Upper lobe of left lung (tissue), 6 donors: ENCODE results near the gene VAT1. TPM values are rescaled to one million over a fixed set of nuclear protein-coding genes. Genes with fewer than 3 reads are reported as not detected.

Experiments used
- ATAC-seq, 2 donors: fragments of 200-7000 bp; cut with Tn5 transposase; one replicate each; pipeline ENCODE4 v1.9.1; 2022; ENCODE audit warnings: mild to moderate bottlenecking in 2 of 2, moderate library complexity in 2 of 2; ENCODE audit not compliant: low FRiP score in 2 of 2
- DNase-seq, 2 donors: peaks; one replicate each; pipeline ENCODE4 v3.0.0-alpha.2; 2019 to 2020
- H3K27ac ChIP-seq, 4 donors: fragments of 200-600 bp; sonication (generic); one replicate each; pipeline ENCODE4 v1.5.1; 2016 to 2019
- H3K27me3 ChIP-seq, 4 donors: fragments of 200-600 bp; sonication (generic); one replicate each; pipeline ENCODE4 v1.5.1; 2017 to 2019
- H3K36me3 ChIP-seq, 4 donors: fragments of 200-600 bp; sonication (generic); one replicate each; pipeline ENCODE4 v1.5.1; 2016 to 2019
- H3K4me1 ChIP-seq, 4 donors: fragments of 200-600 bp; sonication (generic); one replicate each; pipeline ENCODE4 v1.5.1; 2018 to 2019
- H3K4me3 ChIP-seq, 4 donors: fragments of 200-600 bp; sonication (generic); one replicate each; pipeline ENCODE4 v1.5.1; 2017 to 2019; ENCODE audit warnings: mild to moderate bottlenecking in 2 of 4, moderate library complexity in 1 of 4
- H3K9me3 ChIP-seq, 4 donors: fragments of 200-600 bp; sonication (generic); one replicate each; pipeline ENCODE4 v1.5.1; 2018 to 2019
- EP300 ChIP-seq, 4 donors: sonication (generic); formaldehyde crosslinking; IDR thresholded peaks; one replicate each; pipeline ENCODE4 v1.5.1; 2017; ENCODE audit warnings: antibody characterized with exemption in 4 of 4, control low read depth in 2 of 4
- POLR2A ChIP-seq, 4 donors: fragments of 450-650 bp; IDR thresholded peaks; one replicate each; pipeline ENCODE4 v1.5.1; 2016 to 2017; ENCODE audit warnings: antibody characterized with exemption in 4 of 4, mild to moderate bottlenecking in 2 of 4
- POLR2AphosphoS5 ChIP-seq, 2 donors: sonication (generic); formaldehyde crosslinking; IDR thresholded peaks; one replicate each; pipeline ENCODE4 v1.5.1; 2017; ENCODE audit warnings: antibody characterized with exemption in 2 of 2
- WGBS, 2 donors: methylation state at CpG; one replicate each; pipeline ENCODE4 v1.1.5; 2017 to 2018; 5-methylcytosine and 5-hydroxymethylcytosine counted together
- total RNA-seq, 6 donors: library from RNA; depleted of rRNA in 4 of 6; stranded (reverse); fragments of >200 nt in 4 of 6; gene quantifications; one replicate each; pipeline versions ENCODE4 v1.1.0 to v1.2.1, GENCODE V29; 2016 to 2021
- TF ChIP-seq, protein P1 (sequence below), 6 experiments: fragments of 450-650 bp in 4 of 6; fragments of 200-600 bp in 2 of 6; sonication (generic) in 2 of 6; IDR thresholded peaks; one replicate each; pipeline ENCODE4 v1.5.1; 2016 to 2019; ENCODE audit warnings: antibody characterized with exemption in 6 of 6
- donor health status: DM: no; HTN: no; CAD: no; lungs with moderate emphysema.
- donor health status: DM: no; HTN: yes; CAD: no; lungs with severe emphysema.

Gene VAT1
- total RNA-seq, 6 donors from 2014 or later, result 122 to 343 (median 222) TPM

DNA sequence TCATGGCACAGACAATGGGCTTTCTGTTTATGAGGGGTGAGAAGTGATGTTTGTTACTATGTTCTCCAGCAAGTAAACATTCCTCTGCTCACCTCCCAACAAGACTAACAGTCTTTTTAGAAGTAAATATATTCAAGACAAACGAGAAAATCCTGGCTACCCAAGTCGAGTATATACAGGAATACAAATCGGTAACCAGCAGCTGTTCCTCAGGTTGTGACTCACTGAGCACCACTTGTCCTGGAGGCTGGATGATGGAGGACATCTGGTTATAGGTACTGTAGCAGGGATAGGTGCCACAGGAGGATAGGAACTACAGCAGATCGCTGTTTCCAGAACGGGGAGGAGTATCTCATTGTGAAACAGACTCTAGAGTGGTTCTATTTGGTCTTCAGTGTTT is 29.3 kb downstream of the VAT1 start:
- Histone ChIP-seq H3K4me1 (peaks cover 7 to 9% (median 8%) of the 10 kb centered on the region in 4 donors), H3K4me3 (no peak overlapping the region), H3K9me3 (no peaks in the 10 kb centered on the region), H3K27ac (no peak overlapping the region), H3K36me3 (peaks cover 35 to 61% (median 53%) of the 10 kb centered on the region in 4 donors), H3K27me3 (no peaks in the 10 kb centered on the region)
- DNase-seq (no peak), ATAC-seq (no peak)
- TF ChIP-seq EP300 (IDR thresholded peaks at IDR 0.05) (no peak), POLR2AphosphoS5 (IDR thresholded peaks at IDR 0.05) (no peak), POLR2A (IDR thresholded peaks at IDR 0.05) (no peak)
- TF ChIP-seq, protein P1, sequence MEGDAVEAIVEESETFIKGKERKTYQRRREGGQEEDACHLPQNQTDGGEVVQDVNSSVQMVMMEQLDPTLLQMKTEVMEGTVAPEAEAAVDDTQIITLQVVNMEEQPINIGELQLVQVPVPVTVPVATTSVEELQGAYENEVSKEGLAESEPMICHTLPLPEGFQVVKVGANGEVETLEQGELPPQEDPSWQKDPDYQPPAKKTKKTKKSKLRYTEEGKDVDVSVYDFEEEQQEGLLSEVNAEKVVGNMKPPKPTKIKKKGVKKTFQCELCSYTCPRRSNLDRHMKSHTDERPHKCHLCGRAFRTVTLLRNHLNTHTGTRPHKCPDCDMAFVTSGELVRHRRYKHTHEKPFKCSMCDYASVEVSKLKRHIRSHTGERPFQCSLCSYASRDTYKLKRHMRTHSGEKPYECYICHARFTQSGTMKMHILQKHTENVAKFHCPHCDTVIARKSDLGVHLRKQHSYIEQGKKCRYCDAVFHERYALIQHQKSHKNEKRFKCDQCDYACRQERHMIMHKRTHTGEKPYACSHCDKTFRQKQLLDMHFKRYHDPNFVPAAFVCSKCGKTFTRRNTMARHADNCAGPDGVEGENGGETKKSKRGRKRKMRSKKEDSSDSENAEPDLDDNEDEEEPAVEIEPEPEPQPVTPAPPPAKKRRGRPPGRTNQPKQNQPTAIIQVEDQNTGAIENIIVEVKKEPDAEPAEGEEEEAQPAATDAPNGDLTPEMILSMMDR (IDR thresholded peaks at IDR 0.05), result no peak
- WGBS, 2 donors, result 77 to 85% methylated on average over 5 of the region's 5 CpGs

DNA sequence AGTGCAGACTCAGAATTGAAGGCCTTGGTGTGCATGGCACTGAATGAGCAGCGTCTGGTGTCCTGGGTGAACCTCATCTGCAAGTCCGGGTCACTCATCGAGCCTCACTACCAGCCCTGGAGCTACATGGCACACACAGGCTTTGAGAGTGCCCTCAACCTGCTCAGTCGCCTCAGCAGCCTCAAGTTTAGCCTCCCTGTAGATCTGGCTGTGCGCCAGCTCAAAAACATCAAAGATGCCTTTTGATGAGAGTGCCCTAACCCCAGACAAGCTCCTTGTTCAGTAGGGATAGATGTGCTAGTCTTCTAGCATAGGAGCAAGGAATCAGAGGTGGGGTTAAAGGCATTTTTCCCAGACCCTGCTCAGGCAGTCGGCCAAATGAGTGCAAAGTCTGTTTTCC is 30.7 kb downstream of the VAT1 start:
- ATAC-seq, result no peak
- TF ChIP-seq, protein P1 (IDR thresholded peaks at IDR 0.05), result no peak
- TF ChIP-seq POLR2AphosphoS5 (IDR thresholded peaks at IDR 0.05) (no peak), EP300 (IDR thresholded peaks at IDR 0.05) (no peak), POLR2A (IDR thresholded peaks at IDR 0.05) (no peak)
- peaks cover 0 to 2% (median 0%) of the 10 kb centered on the region in 4 donors for H3K4me1 ChIP-seq
- no peak overlapping the region for H3K4me3 ChIP-seq
- DNase-seq, result no peak
- no peak overlapping the region for H3K27ac ChIP-seq
- H3K36me3 ChIP-seq, result peaks cover 44 to 75% (median 66%) of the 10 kb centered on the region in 4 donors
- H3K9me3 ChIP-seq, result no peaks in the 10 kb centered on the region
- no peaks in the 10 kb centered on the region for H3K27me3 ChIP-seq
- WGBS, 2 donors, result 97 to 100% methylated on average over 5 to 6 of the region's 6 CpGs

DNA sequence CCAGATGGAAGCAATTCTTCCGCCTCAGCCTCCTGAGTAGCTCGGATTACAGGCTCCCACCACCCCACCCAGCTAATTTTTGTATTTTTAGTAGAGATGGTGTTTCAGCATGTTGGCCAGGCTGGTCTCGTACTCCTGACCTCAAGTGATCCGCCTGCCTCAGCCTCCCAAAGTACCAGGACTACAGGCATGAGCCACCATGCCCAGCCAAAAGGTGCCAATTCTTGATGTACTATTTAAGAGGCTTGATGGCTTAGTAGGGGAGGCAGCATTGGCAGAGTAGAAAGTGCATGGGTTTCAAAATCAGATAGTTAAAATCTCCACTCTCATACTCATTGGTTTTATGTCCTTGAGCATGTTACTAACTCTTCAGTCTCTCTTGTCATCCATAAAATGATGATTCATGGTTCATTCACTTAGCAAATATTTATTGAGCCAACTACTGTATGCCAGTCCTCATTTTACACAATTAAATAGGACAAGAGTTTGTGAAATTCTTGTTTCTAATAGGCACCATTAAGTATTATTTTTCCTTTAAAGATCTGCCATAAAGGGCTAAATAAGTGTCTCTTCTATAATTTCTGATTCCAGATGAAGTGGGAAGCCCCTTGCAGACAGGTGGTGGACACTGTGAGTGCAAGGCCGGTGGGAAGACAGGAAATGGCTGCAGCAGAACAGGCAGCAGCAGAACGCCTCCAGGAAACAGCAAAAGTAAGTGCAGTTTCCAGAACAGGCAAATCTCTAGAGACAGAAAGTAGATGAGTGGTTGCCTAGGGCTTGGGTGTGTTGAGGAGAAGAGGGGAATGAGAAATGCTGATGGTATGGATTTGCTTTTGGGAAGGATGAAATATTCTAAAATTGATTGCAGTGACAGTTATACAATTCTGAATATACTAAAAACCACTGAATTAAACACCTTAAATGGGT is 32.2 kb downstream of the VAT1 start:
- WGBS, 2 donors, result 82 to 89% methylated on average over 6 of the region's 6 CpGs
- Histone ChIP-seq H3K27ac (no peak overlapping the region), H3K9me3 (no peaks in the 10 kb centered on the region), H3K4me3 (no peak overlapping the region), H3K27me3 (no peaks in the 10 kb centered on the region), H3K36me3 (peaks cover 44 to 89% (median 71%) of the 10 kb centered on the region in 4 donors), H3K4me1 (peaks cover 0 to 15% (median 2%) of the 10 kb centered on the region in 4 donors)
- DNase-seq (no peak), ATAC-seq (no peak)
- TF ChIP-seq POLR2AphosphoS5 (IDR thresholded peaks at IDR 0.05), result no peak

GRCh38 chr17:42989141-42989540 is 33.0 kb downstream of the VAT1 start:
- WGBS, 2 donors, result 97 to 99% methylated on average over 5 of the region's 5 CpGs
- H3K36me3 ChIP-seq, result peaks cover 44 to 86% (median 71%) of the 10 kb centered on the region in 4 donors

GRCh38 chr17:42985225-42985624 is 37.0 kb downstream of the VAT1 start:
- peaks cover 8 to 48% (median 25%) of the 10 kb centered on the region in 4 donors for H3K4me1 ChIP-seq
- no peaks in the 10 kb centered on the region for H3K9me3 ChIP-seq
- no peaks in the 10 kb centered on the region for H3K27me3 ChIP-seq
- peaks cover 23 to 53% (median 41%) of the 10 kb centered on the region in 4 donors for H3K36me3 ChIP-seq
- WGBS, 2 donors, result 0 to 54% methylated on average over 1 of the region's 1 CpG
- H3K27ac ChIP-seq, result peak overlapping the region in 3 of 4 donors; percentile 61 to 66 (median 62)
- H3K4me3 ChIP-seq, result no peak overlapping the region
- ATAC-seq (peak in 1 of 2 donors; percentile 61), DNase-seq (no peak)
- TF ChIP-seq POLR2AphosphoS5 (IDR thresholded peaks at IDR 0.05) (no peak), EP300 (IDR thresholded peaks at IDR 0.05) (no peak), POLR2A (IDR thresholded peaks at IDR 0.05) (no peak)
- TF ChIP-seq, protein P1 (IDR thresholded peaks at IDR 0.05), result no peak

More at GRCh38 chr17:42989141-42989540, 33.0 kb downstream of the VAT1 start:
- Histone ChIP-seq H3K4me1 (peaks cover 0 to 20% (median 8%) of the 10 kb centered on the region in 4 donors), H3K9me3 (no peaks in the 10 kb centered on the region), H3K27me3 (no peaks in the 10 kb centered on the region), H3K27ac (no peak overlapping the region), H3K4me3 (no peak overlapping the region)
- DNase-seq (no peak), ATAC-seq (no peak)
- TF ChIP-seq, protein P1 (IDR thresholded peaks at IDR 0.05), result no peak
- TF ChIP-seq POLR2A (IDR thresholded peaks at IDR 0.05) (no peak), POLR2AphosphoS5 (IDR thresholded peaks at IDR 0.05) (no peak), EP300 (IDR thresholded peaks at IDR 0.05) (no peak)
